PC-9 (cell line): ENCODE results near the gene IRX4. TPM values are rescaled to one million over a fixed set of nuclear protein-coding genes. Genes with fewer than 3 reads are reported as not detected.

Source experiments
- BruUV-seq: library from RNA; stranded (reverse); fragments of 400-500 nt; replicated peaks from 2 replicates; lab custom pipeline; 2021; lab: Mats Ljungman, UMichigan
- CTCF ChIA-PET: fragments of 300-600 bp; sonication (Branson Sonifier 250); formaldehyde crosslinking; loops from one replicate; lab custom pipeline; 2022; ENCODE audit warnings: antibody characterized with exemption; lab: Charles Lee
- POLR2A ChIA-PET: fragments of 300-600 bp; sonication (Branson Sonifier 250); formaldehyde crosslinking; loops from one replicate; lab custom pipeline; 2022; ENCODE audit warnings: antibody characterized with exemption; ENCODE audit not compliant: unreplicated experiment; lab: Charles Lee
- DNase-seq, 2 experiments: peaks; one replicate each; pipeline versions ENCODE4 v3.0.0 to v3.0.0-alpha.2; 2015 to 2022; ENCODE audit warnings: mixed read lengths in 1 of 2
- H2AFZ ChIP-seq: fragments of 200-600 bp; sonication (generic); 2 replicates; pipeline ENCODE4 v1.8.1; 2017; ENCODE audit warnings: antibody characterized with exemption
- H3F3A ChIP-seq: fragments of 200-600 bp; sonication (generic); 2 replicates; pipeline ENCODE4 v1.8.1; 2017; ENCODE audit warnings: antibody characterized with exemption, mild to moderate bottlenecking, low read depth; ENCODE audit not compliant: insufficient read depth
- H3K27ac ChIP-seq: fragments of 200-600 bp; sonication (generic); 2 replicates; pipeline ENCODE4 v1.6.1; 2016; ENCODE audit warnings: mixed run types
- H3K27me3 ChIP-seq: fragments of 200-600 bp; sonication (generic); 2 replicates; pipeline ENCODE4 v1.6.1; 2016; ENCODE audit warnings: low read depth, mixed run types; ENCODE audit not compliant: insufficient read depth
- H3K36me3 ChIP-seq: fragments of 200-600 bp; sonication (generic); 2 replicates; pipeline ENCODE4 v1.6.1; 2016; ENCODE audit warnings: low read depth, mixed run types
- H3K4me1 ChIP-seq: fragments of 200-600 bp; sonication (generic); replicated peaks from 2 replicates; pipeline ENCODE4 v1.6.1; 2016; ENCODE audit warnings: mixed run types; ENCODE audit not compliant: insufficient read depth
- H3K4me2 ChIP-seq: fragments of 200-600 bp; sonication (generic); 2 replicates; pipeline ENCODE4 v1.6.1; 2017; ENCODE audit warnings: mixed run types
- H3K4me3 ChIP-seq: fragments of 200-600 bp; sonication (generic); 2 replicates; pipeline ENCODE4 v1.6.1; 2016; ENCODE audit warnings: mixed run types
- H3K79me2 ChIP-seq: fragments of 200-600 bp; sonication (generic); 2 replicates; pipeline ENCODE4 v1.6.1; 2017; ENCODE audit warnings: low read depth, mixed run types
- H3K9me2 ChIP-seq: fragments of 200-600 bp; sonication (generic); 2 replicates; pipeline ENCODE4 v1.8.1; 2017; ENCODE audit warnings: mild to moderate bottlenecking; ENCODE audit not compliant: insufficient read depth
- H3K9me3 ChIP-seq: fragments of 200-600 bp; sonication (generic); 2 replicates; pipeline ENCODE4 v1.8.1; 2016; ENCODE audit warnings: low read depth; ENCODE audit not compliant: insufficient read depth
- H4K20me1 ChIP-seq: fragments of 200-600 bp; sonication (generic); 2 replicates; pipeline ENCODE4 v1.8.1; 2017; ENCODE audit not compliant: insufficient read depth
- EZH2 ChIP-seq: fragments of 200-600 bp; sonication (generic); IDR thresholded peaks from 2 replicates; pipeline ENCODE4 v1.8.0; 2017; ENCODE audit warnings: antibody characterized with exemption, low read depth
- intact Hi-C: fragments of 100-400 bp; cut with micrococcal nuclease; formaldehyde crosslinking; loops from one replicate; pipeline ENCODE4 v1.10.0; 2022; ENCODE audit not compliant: unreplicated experiment
- total RNA-seq: library from RNA; stranded (reverse); gene quantifications from 2 replicates; pipeline ENCODE4 v1.2.3, GENCODE V29; 2021
- TF ChIP-seq, protein P1 (sequence below): fragments of 200-600 bp; sonication (generic); conservative IDR thresholded peaks from 2 replicates; pipeline ENCODE4 v1.6.1; 2017; ENCODE audit warnings: mixed run types, antibody characterized with exemption, mild to moderate bottlenecking, moderate library complexity

The IRX4 gene
- total RNA-seq, 1 experiment from 2014 or later = not detected

DNA sequence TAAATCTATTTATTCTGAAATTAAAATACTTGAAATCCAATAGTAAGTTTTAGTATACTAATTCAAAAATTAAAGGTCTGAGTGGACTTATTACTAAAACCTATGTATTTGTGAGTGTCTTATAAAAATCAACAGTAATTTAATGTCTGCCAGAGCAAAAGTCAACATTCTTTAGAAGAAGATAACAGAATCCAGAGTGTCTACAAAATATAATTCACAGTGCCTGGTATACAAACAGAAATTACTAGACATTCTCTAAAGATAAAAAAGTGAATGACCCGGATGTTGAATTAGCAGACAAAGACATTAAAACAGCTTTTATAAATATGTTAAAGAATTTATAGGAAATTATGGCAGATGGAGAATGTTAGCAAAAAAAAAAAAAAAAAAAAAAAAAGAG, 22.4 kb upstream of the IRX4 start:
- no peak for DNase-seq
- no peak overlapping the region for H3K27ac ChIP-seq
- no peaks in the 10 kb centered on the region for H3K36me3 ChIP-seq
- peaks cover 95% of the 10 kb centered on the region for H3K27me3 ChIP-seq
- no peaks in the 10 kb centered on the region for H3K79me2 ChIP-seq
- no peak overlapping the region for H2AFZ ChIP-seq
- no peak overlapping the region for H3K4me3 ChIP-seq
- H3K9me2 ChIP-seq = 0 out of 2 replicates have a peak, but pooled peaks cover 3% of the 10 kb centered on the region
- H3K4me2 ChIP-seq = no peak overlapping the region
- no peaks in the 10 kb centered on the region for H3F3A ChIP-seq
- no peak for TF ChIP-seq EZH2
- TF ChIP-seq, protein P1, sequence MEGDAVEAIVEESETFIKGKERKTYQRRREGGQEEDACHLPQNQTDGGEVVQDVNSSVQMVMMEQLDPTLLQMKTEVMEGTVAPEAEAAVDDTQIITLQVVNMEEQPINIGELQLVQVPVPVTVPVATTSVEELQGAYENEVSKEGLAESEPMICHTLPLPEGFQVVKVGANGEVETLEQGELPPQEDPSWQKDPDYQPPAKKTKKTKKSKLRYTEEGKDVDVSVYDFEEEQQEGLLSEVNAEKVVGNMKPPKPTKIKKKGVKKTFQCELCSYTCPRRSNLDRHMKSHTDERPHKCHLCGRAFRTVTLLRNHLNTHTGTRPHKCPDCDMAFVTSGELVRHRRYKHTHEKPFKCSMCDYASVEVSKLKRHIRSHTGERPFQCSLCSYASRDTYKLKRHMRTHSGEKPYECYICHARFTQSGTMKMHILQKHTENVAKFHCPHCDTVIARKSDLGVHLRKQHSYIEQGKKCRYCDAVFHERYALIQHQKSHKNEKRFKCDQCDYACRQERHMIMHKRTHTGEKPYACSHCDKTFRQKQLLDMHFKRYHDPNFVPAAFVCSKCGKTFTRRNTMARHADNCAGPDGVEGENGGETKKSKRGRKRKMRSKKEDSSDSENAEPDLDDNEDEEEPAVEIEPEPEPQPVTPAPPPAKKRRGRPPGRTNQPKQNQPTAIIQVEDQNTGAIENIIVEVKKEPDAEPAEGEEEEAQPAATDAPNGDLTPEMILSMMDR = no peak
- intact Hi-C loops = no loop called here
- H3K9me3 ChIP-seq = no peaks in the 10 kb centered on the region
- H4K20me1 ChIP-seq = no peaks in the 10 kb centered on the region
- CTCF ChIA-PET = no interaction called here
- no TSS peak for BruUV-seq
- H3K4me1 ChIP-seq = no peaks in the 10 kb centered on the region
- POLR2A ChIA-PET = no interaction called here

GRCh38 chr5:1901983-1902382, 19.3 kb upstream of the IRX4 start:
- Histone ChIP-seq H3K27ac (no peak overlapping the region), H4K20me1 (no peaks in the 10 kb centered on the region), H3K79me2 (no peaks in the 10 kb centered on the region), H2AFZ (no peak overlapping the region), H3K9me2 (0 out of 2 replicates have a peak, but pooled peaks cover 3% of the 10 kb centered on the region), H3K36me3 (no peaks in the 10 kb centered on the region), H3K4me3 (no peak overlapping the region), H3K4me1 (no peaks in the 10 kb centered on the region), H3F3A (no peaks in the 10 kb centered on the region), H3K27me3 (peaks cover 95% of the 10 kb centered on the region), H3K9me3 (no peaks in the 10 kb centered on the region), H3K4me2 (no peak overlapping the region)
- CTCF ChIA-PET = no interaction called here
- DNase-seq = no peak
- POLR2A ChIA-PET = no interaction called here
- BruUV-seq = no TSS peak
- TF ChIP-seq, protein P1 = no peak
- TF ChIP-seq EZH2 = no peak
- intact Hi-C loops = no loop called here

GRCh38 chr5:1901061-1901460, 18.3 kb upstream of the IRX4 start:
- CTCF ChIA-PET = no interaction called here
- no peaks in the 10 kb centered on the region for H4K20me1 ChIP-seq
- H3K9me2 ChIP-seq = 0 out of 2 replicates have a peak, but pooled peaks cover 3% of the 10 kb centered on the region
- no peaks in the 10 kb centered on the region for H3F3A ChIP-seq
- H3K4me2 ChIP-seq = no peak overlapping the region
- TF ChIP-seq, protein P1 = no peak
- no peak for TF ChIP-seq EZH2
- intact Hi-C loops = no loop called here
- no peaks in the 10 kb centered on the region for H3K4me1 ChIP-seq
- no peak for DNase-seq
- no peak overlapping the region for H2AFZ ChIP-seq
- H3K36me3 ChIP-seq = no peaks in the 10 kb centered on the region
- POLR2A ChIA-PET = no interaction called here
- no peak overlapping the region for H3K27ac ChIP-seq
- H3K4me3 ChIP-seq = no peak overlapping the region
- H3K9me3 ChIP-seq = no peaks in the 10 kb centered on the region
- no TSS peak for BruUV-seq
- H3K27me3 ChIP-seq = peaks cover 95% of the 10 kb centered on the region
- no peaks in the 10 kb centered on the region for H3K79me2 ChIP-seq
